ENCODE measurements around the gene CDKAL1.

GRCh38 chr6:20827798-20828197 is 293.5 kb downstream of the CDKAL1 start:
- TF ChIP-seq POLR2AphosphoS5 (IDR thresholded peaks at IDR 0.05; ENCODE audit: low read depth, low read length) = no peak
- TF ChIP-seq SIN3A (IDR thresholded peaks at IDR 0.05; ENCODE audit: borderline replicate concordance, insufficient read depth, low read length) = no peak
